Tibial nerve (tissue), 4 donors: Measurements from ENCODE around the gene MRPL2. TPM values are rescaled to one million over a fixed set of nuclear protein-coding genes. Genes with fewer than 3 reads are reported as not detected.

Experiments used
- DNase-seq, 2 donors: peaks; one replicate each; pipeline ENCODE4 v3.0.0-alpha.2; 2019; ENCODE audit warnings: low spot score in 2 of 2
- H3K27ac ChIP-seq, 4 donors: fragments of 200-600 bp; sonication (generic) in 3 of 4; one replicate each; pipeline ENCODE4 v1.5.1; 2017 to 2019; ENCODE audit warnings: mild to moderate bottlenecking in 1 of 4
- H3K27me3 ChIP-seq, 2 donors: fragments of 200-600 bp; sonication (generic) in 1 of 2; one replicate each; pipeline versions ENCODE4 v1.5.1 to v1.6.0; 2017 to 2019
- H3K36me3 ChIP-seq, 3 donors: fragments of 200-600 bp; sonication (generic); one replicate each; pipeline ENCODE4 v1.5.1; 2018 to 2019
- H3K4me1 ChIP-seq, 4 donors: fragments of 200-600 bp; sonication (generic) in 3 of 4; one replicate each; pipeline ENCODE4 v1.5.1; 2017 to 2019
- H3K4me3 ChIP-seq, 4 donors: fragments of 200-600 bp; sonication (generic) in 3 of 4; one replicate each; pipeline ENCODE4 v1.5.1; 2017 to 2019; ENCODE audit warnings: mild to moderate bottlenecking in 1 of 4, moderate library complexity in 1 of 4
- H3K9me3 ChIP-seq, 4 donors: fragments of 200-600 bp; sonication (generic) in 3 of 4; one replicate each; pipeline ENCODE4 v1.5.1; 2017 to 2019
- EP300 ChIP-seq, 2 donors: sonication (generic); formaldehyde crosslinking; IDR thresholded peaks; one replicate each; pipeline ENCODE4 v1.6.1; 2017; ENCODE audit warnings: antibody characterized with exemption in 2 of 2, mild to moderate bottlenecking in 1 of 2
- POLR2A ChIP-seq, 2 donors: fragments of 450-650 bp; IDR thresholded peaks; one replicate each; pipeline ENCODE4 v1.6.1; 2017; ENCODE audit warnings: antibody characterized with exemption in 2 of 2, mild to moderate bottlenecking in 2 of 2, moderate library complexity in 2 of 2
- WGBS, 2 donors: methylation state at CpG; one replicate each; pipeline ENCODE4 v1.1.5; 2018; 5-methylcytosine and 5-hydroxymethylcytosine counted together
- total RNA-seq, 4 donors: library from RNA; depleted of rRNA; stranded (reverse); fragments of >200 nt; gene quantifications; one replicate each; pipeline ENCODE4 v1.1.0, GENCODE V29; 2016
- TF ChIP-seq, protein P1 (sequence below), 5 experiments: fragments of 200-600 bp in 3 of 5; fragments of 450-650 bp in 2 of 5; sonication (generic) in 3 of 5; IDR thresholded peaks; one replicate each; pipeline ENCODE4 v1.5.1; 2016 to 2019; ENCODE audit warnings: antibody characterized with exemption in 5 of 5, mild to moderate bottlenecking in 3 of 5, moderate library complexity in 2 of 5

Gene MRPL2
- total RNA-seq, 4 donors from 2014 or later, result 8.4 to 17.3 (median 11.6) TPM

DNA sequence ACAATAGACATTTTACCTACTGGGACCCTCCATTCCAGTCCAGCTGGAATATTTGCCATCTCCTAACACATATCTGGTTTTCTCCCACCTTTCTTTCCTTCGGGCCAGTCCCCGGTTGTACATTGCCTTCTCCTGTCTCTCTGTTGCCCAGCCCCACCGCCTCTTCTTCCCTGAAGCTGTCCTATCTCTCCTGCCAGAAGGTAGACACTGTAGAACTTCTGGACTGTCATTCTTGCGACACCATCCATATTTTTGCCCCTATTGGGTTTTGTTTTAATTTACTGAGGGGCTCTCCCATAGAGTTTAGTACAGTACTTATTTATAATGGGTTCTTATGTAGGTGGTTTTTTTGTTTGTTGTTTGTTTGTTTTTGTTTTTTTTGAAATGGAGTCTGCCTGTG is 21.8 kb upstream of the MRPL2 start:
- DNase-seq, result no peak
- Histone ChIP-seq H3K36me3 (no peaks in the 10 kb centered on the region), H3K27me3 (peaks cover 0 to 17% of the 10 kb centered on the region in 2 donors), H3K9me3 (no peaks in the 10 kb centered on the region), H3K4me1 (peaks cover 0 to 11% (median 3%) of the 10 kb centered on the region in 4 donors), H3K27ac (no peak overlapping the region), H3K4me3 (no peak overlapping the region)
- WGBS, 2 donors, result 94 to 95% methylated on average over 4 of the region's 4 CpGs
- TF ChIP-seq, protein P1, sequence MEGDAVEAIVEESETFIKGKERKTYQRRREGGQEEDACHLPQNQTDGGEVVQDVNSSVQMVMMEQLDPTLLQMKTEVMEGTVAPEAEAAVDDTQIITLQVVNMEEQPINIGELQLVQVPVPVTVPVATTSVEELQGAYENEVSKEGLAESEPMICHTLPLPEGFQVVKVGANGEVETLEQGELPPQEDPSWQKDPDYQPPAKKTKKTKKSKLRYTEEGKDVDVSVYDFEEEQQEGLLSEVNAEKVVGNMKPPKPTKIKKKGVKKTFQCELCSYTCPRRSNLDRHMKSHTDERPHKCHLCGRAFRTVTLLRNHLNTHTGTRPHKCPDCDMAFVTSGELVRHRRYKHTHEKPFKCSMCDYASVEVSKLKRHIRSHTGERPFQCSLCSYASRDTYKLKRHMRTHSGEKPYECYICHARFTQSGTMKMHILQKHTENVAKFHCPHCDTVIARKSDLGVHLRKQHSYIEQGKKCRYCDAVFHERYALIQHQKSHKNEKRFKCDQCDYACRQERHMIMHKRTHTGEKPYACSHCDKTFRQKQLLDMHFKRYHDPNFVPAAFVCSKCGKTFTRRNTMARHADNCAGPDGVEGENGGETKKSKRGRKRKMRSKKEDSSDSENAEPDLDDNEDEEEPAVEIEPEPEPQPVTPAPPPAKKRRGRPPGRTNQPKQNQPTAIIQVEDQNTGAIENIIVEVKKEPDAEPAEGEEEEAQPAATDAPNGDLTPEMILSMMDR (IDR thresholded peaks at IDR 0.05), result no peak
- no peak for TF ChIP-seq POLR2A (IDR thresholded peaks at IDR 0.05)
- TF ChIP-seq EP300 (IDR thresholded peaks at IDR 0.05), result no peak

DNA sequence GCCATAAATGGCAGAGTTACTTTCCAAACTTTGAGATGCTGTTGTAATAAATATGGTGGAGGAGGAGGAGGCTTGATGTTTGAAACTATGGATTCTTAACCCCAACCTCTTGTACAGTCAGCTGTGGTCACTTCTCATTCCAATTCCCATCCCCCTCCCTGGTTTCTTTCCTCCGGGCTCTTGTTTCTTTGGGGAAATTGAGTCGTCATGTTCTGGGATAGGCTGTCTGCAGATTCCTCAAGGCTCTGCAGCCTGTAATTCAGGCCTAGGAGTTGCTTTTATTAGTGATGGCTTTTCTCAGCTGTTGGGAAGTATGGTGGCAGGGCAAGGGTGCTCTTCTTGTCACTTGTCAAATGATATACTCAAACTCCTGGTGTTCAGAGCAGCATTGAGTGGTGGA is 19.5 kb upstream of the MRPL2 start:
- H3K4me1 ChIP-seq, result peaks cover 0 to 20% (median 3%) of the 10 kb centered on the region in 4 donors
- peaks cover 0 to 17% (median 0%) of the 10 kb centered on the region in 3 donors for H3K36me3 ChIP-seq
- no peak for TF ChIP-seq EP300 (IDR thresholded peaks at IDR 0.05)
- TF ChIP-seq, protein P1 (IDR thresholded peaks at IDR 0.05), result no peak
- TF ChIP-seq POLR2A (IDR thresholded peaks at IDR 0.05), result no peak
- no peaks in the 10 kb centered on the region for H3K9me3 ChIP-seq
- no peak for DNase-seq
- peaks cover 0 to 27% of the 10 kb centered on the region in 2 donors for H3K27me3 ChIP-seq
- WGBS, 2 donors, result 69 to 91% methylated on average over 2 of the region's 2 CpGs
- no peak overlapping the region for H3K4me3 ChIP-seq
- H3K27ac ChIP-seq, result no peak overlapping the region

DNA sequence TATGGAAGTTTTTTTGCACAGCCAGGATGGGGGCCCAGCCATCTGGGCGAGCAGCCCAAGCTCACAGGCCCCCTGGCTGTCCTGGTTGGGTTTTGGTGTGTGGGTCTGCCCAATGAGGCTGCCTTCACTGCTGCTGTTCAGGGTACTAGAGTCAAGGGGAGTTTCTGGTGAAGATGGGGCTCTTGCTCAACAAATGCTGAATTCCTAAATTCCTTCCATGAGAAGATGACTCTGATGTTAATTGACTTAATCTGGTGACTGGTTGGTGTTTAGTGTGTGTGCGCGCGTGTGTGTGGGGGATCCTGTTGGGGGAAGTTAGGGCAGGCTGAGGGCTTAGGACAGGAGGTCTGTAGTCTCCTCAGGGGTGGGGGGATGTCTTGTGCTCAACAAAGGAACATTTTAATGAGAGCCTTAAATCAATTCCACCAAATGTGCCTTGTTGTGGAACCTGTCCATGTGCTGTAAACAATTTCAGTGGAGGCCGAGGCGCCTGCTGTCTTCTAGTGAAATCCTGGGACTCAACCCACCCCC is 18.8 kb upstream of the MRPL2 start:
- no peak overlapping the region for H3K27ac ChIP-seq
- no peak overlapping the region for H3K4me3 ChIP-seq

GRCh38 chr6:43077333-43077809 is 18.1 kb upstream of the MRPL2 start:
- 48 to 49% methylated on average over 8 of the region's 8 CpGs for WGBS, 2 donors
- peaks cover 0 to 27% of the 10 kb centered on the region in 2 donors for H3K27me3 ChIP-seq
- H3K36me3 ChIP-seq, result peaks cover 0 to 30% (median 0%) of the 10 kb centered on the region in 3 donors
- TF ChIP-seq POLR2A (IDR thresholded peaks at IDR 0.05), result no peak
- TF ChIP-seq EP300 (IDR thresholded peaks at IDR 0.05), result no peak
- TF ChIP-seq, protein P1 (IDR thresholded peaks at IDR 0.05), result no peak
- H3K4me3 ChIP-seq, result peak overlapping the region in 2 of 4 donors; percentile 42 to 56
- no peaks in the 10 kb centered on the region for H3K9me3 ChIP-seq
- no peak overlapping the region for H3K27ac ChIP-seq
- peaks cover 0 to 20% (median 3%) of the 10 kb centered on the region in 4 donors for H3K4me1 ChIP-seq
- no peak for DNase-seq

More for the DNA sequence above, 18.8 kb upstream of the MRPL2 start:
- TF ChIP-seq, protein P1 (IDR thresholded peaks at IDR 0.05), result no peak
- TF ChIP-seq EP300 (IDR thresholded peaks at IDR 0.05), result no peak
- H3K4me1 ChIP-seq, result peaks cover 0 to 20% (median 3%) of the 10 kb centered on the region in 4 donors
- no peak for DNase-seq
- WGBS, 2 donors, result 93 to 94% methylated on average over 6 of the region's 6 CpGs
- peaks cover 0 to 23% (median 0%) of the 10 kb centered on the region in 3 donors for H3K36me3 ChIP-seq
- no peaks in the 10 kb centered on the region for H3K9me3 ChIP-seq
- H3K27me3 ChIP-seq, result peaks cover 0 to 27% of the 10 kb centered on the region in 2 donors

DNA sequence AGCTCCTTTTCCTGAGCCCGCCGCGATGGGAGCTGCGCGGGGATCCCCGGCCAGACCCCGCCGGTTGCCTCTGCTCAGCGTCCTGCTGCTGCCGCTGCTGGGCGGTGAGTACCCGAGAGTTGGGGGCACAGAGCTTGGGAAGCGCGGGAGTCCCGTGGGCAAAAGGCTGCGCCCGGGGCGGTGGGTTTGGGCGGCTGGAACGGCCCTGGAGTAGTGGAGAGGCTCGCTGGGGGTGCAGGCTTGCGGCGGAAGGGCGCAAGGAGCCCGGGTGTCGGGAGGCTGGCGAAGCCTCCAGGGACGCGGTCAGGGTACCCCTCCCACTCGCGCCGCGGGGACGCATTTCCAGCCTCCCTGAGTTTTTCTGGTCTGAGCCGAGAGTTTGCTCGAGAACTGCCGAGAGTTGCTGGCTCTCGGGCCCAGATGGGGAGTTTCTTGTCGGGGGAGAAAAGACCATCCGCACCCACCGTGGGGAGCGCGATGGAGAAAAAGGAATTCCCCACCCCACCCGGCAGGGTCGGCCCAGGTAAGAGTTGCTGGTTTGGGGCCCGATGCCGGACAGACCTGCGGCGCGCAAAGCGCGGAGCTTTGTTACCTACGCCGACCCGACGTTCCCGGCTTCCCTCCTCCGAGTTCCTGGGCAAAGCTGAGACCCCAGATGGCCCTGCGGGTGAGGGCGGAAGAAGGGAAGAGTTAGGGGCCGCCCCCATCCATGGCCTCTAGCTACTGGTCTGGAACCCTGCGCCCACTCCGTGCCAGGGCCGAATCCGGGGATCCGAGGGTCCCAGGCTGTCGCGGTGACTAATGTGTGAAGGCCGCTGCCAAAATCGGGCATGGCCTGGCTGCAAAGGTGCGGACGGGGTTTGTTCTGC is 17.5 kb upstream of the MRPL2 start:
- Histone ChIP-seq H3K4me3 (peak overlapping the region; percentile 22 to 56 (median 38)), H3K36me3 (peaks cover 0 to 37% (median 0%) of the 10 kb centered on the region in 3 donors), H3K27me3 (peaks cover 0 to 27% of the 10 kb centered on the region in 2 donors), H3K9me3 (no peaks in the 10 kb centered on the region), H3K27ac (peak overlapping the region in 1 of 4 donors; percentile 13), H3K4me1 (peaks cover 0 to 20% (median 3%) of the 10 kb centered on the region in 4 donors)
- WGBS, 2 donors, result 1 to 2% methylated on average over 42 to 49 of the region's 72 CpGs
- TF ChIP-seq EP300 (IDR thresholded peaks at IDR 0.05) (no peak), POLR2A (IDR thresholded peaks at IDR 0.05) (no peak)
- TF ChIP-seq, protein P1 (IDR thresholded peaks at IDR 0.05), result no peak
- no peak for DNase-seq
